Panc1 (cell line): Measurements from ENCODE around the gene TNPO3. TPM values are rescaled to one million over a fixed set of nuclear protein-coding genes. Genes with fewer than 3 reads are reported as not detected.
A peak's percentile ranks its signal among the peaks of the same experiment; 100 is the strongest.

Experiments used
- ATAC-seq: fragments of 200-7000 bp; cut with Tn5 transposase; 2 replicates; pipeline ENCODE4 v1.9.1; 2020; ENCODE audit warnings: mild to moderate bottlenecking, moderate library complexity
- BruUV-seq: library from RNA; stranded (reverse); fragments of 400-500 nt; replicated peaks from 2 replicates; lab custom pipeline; 2021; lab: Mats Ljungman, UMichigan
- CTCF ChIA-PET: fragments of 300-600 bp; sonication (Branson Sonifier 250); formaldehyde crosslinking; loops from one replicate; lab custom pipeline; 2022; ENCODE audit warnings: antibody characterized with exemption; lab: Charles Lee
- POLR2A ChIA-PET: fragments of 300-600 bp; sonication (Branson Sonifier 250); formaldehyde crosslinking; loops from one replicate; lab custom pipeline; 2022; ENCODE audit warnings: antibody characterized with exemption; lab: Charles Lee
- DNase-seq: peaks from one replicate; pipeline ENCODE4 v3.0.0-alpha.2; 2010; ENCODE audit warnings: low read depth, low spot score
- H3K27ac ChIP-seq: 2 replicates; pipeline ENCODE4 v1.5.1; 2011; ENCODE audit warnings: mild to moderate bottlenecking, low read length, inconsistent platforms
- H3K27me3 ChIP-seq: fragments of 200-500 bp; sonication (Bioruptor generic); 2 replicates; pipeline ENCODE4 v1.6.0; 2014; ENCODE audit warnings: low read length, inconsistent platforms; ENCODE audit not compliant: control insufficient read depth, insufficient read depth
- H3K36me3 ChIP-seq: fragments of 200-500 bp; sonication (Bioruptor generic); 2 replicates; pipeline ENCODE4 v1.5.1; 2014; ENCODE audit warnings: inconsistent platforms, mild to moderate bottlenecking, low read length, moderate library complexity; ENCODE audit not compliant: control insufficient read depth, insufficient read depth
- H3K4me1 ChIP-seq: 2 replicates; pipeline ENCODE4 v1.5.1; 2011; ENCODE audit warnings: inconsistent platforms, mild to moderate bottlenecking, low read length, moderate library complexity; ENCODE audit not compliant: control insufficient read depth, insufficient read depth
- H3K4me3 ChIP-seq, 2 experiments: 2 replicates each; pipeline ENCODE4 v1.5.1; 2011 to 2012; ENCODE audit warnings: low read depth in 2 of 2, low read length in 2 of 2, mild to moderate bottlenecking in 2 of 2, inconsistent platforms in 1 of 2, moderate library complexity in 1 of 2
- H3K9me3 ChIP-seq: fragments of 200-500 bp; sonication (Bioruptor generic); 2 replicates; pipeline ENCODE4 v1.5.1; 2014; ENCODE audit warnings: low read depth, mild to moderate bottlenecking, inconsistent platforms, low read length, moderate library complexity; ENCODE audit not compliant: control insufficient read depth, insufficient read depth
- POLR2AphosphoS5 ChIP-seq: IDR thresholded peaks from 2 replicates; pipeline ENCODE4 v1.6.1; 2012; ENCODE audit warnings: mild to moderate bottlenecking, low read depth, low read length, moderate library complexity
- SIN3A ChIP-seq: IDR thresholded peaks from 2 replicates; pipeline ENCODE4 v1.6.1; 2012; ENCODE audit warnings: low read depth, mild to moderate bottlenecking, low read length, moderate library complexity, borderline replicate concordance; ENCODE audit not compliant: insufficient read depth
- TCF7L2 ChIP-seq: IDR thresholded peaks from 2 replicates; pipeline ENCODE4 v1.6.1; 2011; ENCODE audit warnings: mild to moderate bottlenecking, low read depth, low read length, inconsistent platforms
- in situ Hi-C: cut with HindIII; loops from 2 replicates; pipeline ENCODE4 v1.10.0; 2016; ENCODE audit warnings: low sequenced_read_pairs, low pct_unique_long_range_greater_than_20kb
- intact Hi-C: fragments of 100-400 bp; cut with micrococcal nuclease; formaldehyde crosslinking; loops from one replicate; pipeline ENCODE4 v1.10.0; 2022; ENCODE audit not compliant: unreplicated experiment
- total RNA-seq: library from RNA; stranded (reverse); gene quantifications from one replicate; pipeline ENCODE4 v1.2.1, GENCODE V29; 2021; ENCODE audit not compliant: unreplicated experiment
- TF ChIP-seq, protein P1 (sequence below): fragments of 450-650 bp; IDR thresholded peaks from 2 replicates; pipeline ENCODE4 v1.5.1; 2017; ENCODE audit warnings: mild to moderate bottlenecking
- TF ChIP-seq, protein P2 (sequence below), 2 experiments: IDR thresholded peaks; 2 replicates each; pipeline ENCODE4 v1.6.1; 2011 to 2012; ENCODE audit warnings: low read depth in 2 of 2, control low read depth in 1 of 2, low read length in 1 of 2, mild to moderate bottlenecking in 1 of 2, moderate library complexity in 1 of 2; ENCODE audit not compliant: insufficient read depth in 1 of 2

Gene TNPO3
- total RNA-seq, 1 experiment from 2014 or later: 71.8 TPM

DNA sequence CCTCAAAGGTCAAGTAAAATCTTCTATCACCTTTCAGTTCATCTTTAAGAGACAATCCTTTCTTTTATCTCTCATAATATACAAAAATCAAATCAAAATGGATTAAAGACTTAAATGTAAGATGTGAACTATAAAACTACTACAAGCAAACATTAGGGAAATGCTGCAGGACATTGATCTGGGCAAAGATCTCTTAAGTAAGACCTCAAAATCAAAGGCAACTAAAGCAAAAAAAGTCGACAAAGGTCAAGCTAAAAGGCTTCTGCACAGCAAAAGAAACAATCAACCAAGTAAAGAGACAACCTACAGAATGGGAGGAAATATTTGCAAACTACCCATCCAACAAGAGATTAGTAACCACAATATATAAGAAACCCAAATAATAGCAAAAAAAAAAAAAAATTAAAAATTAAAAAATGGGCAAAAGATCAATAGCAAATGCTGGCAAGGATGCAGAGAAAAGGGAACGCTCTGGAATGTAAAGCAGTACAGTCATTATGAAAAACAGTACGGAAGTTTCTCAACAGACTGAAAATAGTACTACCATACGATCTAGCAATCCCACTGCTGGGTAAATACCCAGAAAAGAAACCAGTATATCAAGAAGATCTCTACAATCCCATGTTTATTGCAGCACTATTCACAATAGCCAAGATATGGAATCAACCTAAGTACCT lies 41.7 kb downstream of the TNPO3 start:
- no TSS peak for BruUV-seq
- H3K4me1 ChIP-seq: no peaks in the 10 kb centered on the region
- no peak overlapping the region for H3K27ac ChIP-seq
- H3K9me3 ChIP-seq: no peaks in the 10 kb centered on the region
- no peak for DNase-seq
- in situ Hi-C loops: no loop called here
- no peak for ATAC-seq
- CTCF ChIA-PET: no interaction called here
- POLR2A ChIA-PET: no interaction called here
- peaks cover 29% of the 10 kb centered on the region for H3K36me3 ChIP-seq
- intact Hi-C loops: no loop called here
- no peak overlapping the region for H3K4me3 ChIP-seq
- TF ChIP-seq, protein P1, sequence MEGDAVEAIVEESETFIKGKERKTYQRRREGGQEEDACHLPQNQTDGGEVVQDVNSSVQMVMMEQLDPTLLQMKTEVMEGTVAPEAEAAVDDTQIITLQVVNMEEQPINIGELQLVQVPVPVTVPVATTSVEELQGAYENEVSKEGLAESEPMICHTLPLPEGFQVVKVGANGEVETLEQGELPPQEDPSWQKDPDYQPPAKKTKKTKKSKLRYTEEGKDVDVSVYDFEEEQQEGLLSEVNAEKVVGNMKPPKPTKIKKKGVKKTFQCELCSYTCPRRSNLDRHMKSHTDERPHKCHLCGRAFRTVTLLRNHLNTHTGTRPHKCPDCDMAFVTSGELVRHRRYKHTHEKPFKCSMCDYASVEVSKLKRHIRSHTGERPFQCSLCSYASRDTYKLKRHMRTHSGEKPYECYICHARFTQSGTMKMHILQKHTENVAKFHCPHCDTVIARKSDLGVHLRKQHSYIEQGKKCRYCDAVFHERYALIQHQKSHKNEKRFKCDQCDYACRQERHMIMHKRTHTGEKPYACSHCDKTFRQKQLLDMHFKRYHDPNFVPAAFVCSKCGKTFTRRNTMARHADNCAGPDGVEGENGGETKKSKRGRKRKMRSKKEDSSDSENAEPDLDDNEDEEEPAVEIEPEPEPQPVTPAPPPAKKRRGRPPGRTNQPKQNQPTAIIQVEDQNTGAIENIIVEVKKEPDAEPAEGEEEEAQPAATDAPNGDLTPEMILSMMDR: no peak
- TF ChIP-seq TCF7L2 (no peak), POLR2AphosphoS5 (no peak), SIN3A (no peak)
- TF ChIP-seq, protein P2, sequence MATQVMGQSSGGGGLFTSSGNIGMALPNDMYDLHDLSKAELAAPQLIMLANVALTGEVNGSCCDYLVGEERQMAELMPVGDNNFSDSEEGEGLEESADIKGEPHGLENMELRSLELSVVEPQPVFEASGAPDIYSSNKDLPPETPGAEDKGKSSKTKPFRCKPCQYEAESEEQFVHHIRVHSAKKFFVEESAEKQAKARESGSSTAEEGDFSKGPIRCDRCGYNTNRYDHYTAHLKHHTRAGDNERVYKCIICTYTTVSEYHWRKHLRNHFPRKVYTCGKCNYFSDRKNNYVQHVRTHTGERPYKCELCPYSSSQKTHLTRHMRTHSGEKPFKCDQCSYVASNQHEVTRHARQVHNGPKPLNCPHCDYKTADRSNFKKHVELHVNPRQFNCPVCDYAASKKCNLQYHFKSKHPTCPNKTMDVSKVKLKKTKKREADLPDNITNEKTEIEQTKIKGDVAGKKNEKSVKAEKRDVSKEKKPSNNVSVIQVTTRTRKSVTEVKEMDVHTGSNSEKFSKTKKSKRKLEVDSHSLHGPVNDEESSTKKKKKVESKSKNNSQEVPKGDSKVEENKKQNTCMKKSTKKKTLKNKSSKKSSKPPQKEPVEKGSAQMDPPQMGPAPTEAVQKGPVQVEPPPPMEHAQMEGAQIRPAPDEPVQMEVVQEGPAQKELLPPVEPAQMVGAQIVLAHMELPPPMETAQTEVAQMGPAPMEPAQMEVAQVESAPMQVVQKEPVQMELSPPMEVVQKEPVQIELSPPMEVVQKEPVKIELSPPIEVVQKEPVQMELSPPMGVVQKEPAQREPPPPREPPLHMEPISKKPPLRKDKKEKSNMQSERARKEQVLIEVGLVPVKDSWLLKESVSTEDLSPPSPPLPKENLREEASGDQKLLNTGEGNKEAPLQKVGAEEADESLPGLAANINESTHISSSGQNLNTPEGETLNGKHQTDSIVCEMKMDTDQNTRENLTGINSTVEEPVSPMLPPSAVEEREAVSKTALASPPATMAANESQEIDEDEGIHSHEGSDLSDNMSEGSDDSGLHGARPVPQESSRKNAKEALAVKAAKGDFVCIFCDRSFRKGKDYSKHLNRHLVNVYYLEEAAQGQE (IDR thresholded peaks at IDR 0.05; ENCODE audit: insufficient read depth in 1 of 2, low read depth in 2 of 2, low read length in 1 of 2): no peak
- no peaks in the 10 kb centered on the region for H3K27me3 ChIP-seq

DNA sequence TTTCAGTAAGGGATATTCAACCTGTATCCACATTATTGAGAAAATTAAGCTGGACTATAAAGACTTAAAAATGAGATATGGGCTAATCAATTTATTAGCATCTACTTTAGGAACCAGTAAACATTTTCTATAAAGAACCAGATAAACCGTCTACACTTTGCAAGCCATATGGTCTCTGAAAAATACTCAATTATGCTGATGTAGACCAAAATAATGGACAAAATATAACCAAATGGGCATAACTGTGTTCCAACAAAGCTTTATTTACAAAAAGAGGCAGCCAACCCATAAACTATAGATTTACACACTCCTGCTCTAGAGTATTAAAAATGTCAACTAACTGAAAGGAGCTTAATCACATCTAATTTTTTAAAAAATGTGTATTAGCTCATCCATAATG lies 42.3 kb downstream of the TNPO3 start:
- intact Hi-C loops (no loop called here), in situ Hi-C loops (no loop called here)
- Histone ChIP-seq H3K9me3 (no peaks in the 10 kb centered on the region), H3K4me3 (no peak overlapping the region), H3K36me3 (peaks cover 29% of the 10 kb centered on the region), H3K27me3 (no peaks in the 10 kb centered on the region), H3K27ac (no peak overlapping the region), H3K4me1 (no peaks in the 10 kb centered on the region)
- BruUV-seq: TSS peak; percentile 40
- POLR2A ChIA-PET: no interaction called here
- DNase-seq (no peak), ATAC-seq (no peak)
- TF ChIP-seq TCF7L2 (no peak), POLR2AphosphoS5 (no peak), SIN3A (no peak)
- TF ChIP-seq, protein P2 (IDR thresholded peaks at IDR 0.05; ENCODE audit: insufficient read depth in 1 of 2, low read depth in 2 of 2, low read length in 1 of 2): no peak
- TF ChIP-seq, protein P1: no peak
- CTCF ChIA-PET: no interaction called here
